Kidney (tissue), 14 donors: ENCODE results near the gene HSPA1A. TPM values are rescaled to one million over a fixed set of nuclear protein-coding genes. Genes with fewer than 3 reads are reported as not detected.
"Not testable (repeated sequence)": the region's sequence is repeated elsewhere in the genome, so short reads cannot be mapped to it uniquely, and the experiment has no call there.

Experiments
- DNase-seq, 5 donors: peaks; one replicate each; pipeline ENCODE4 v3.0.0-alpha.2; 2013 to 2020
- FAIRE-seq: peaks from 2 replicates; lab custom pipeline; 2012; peaks lifted over from hg19 to GRCh38; lab: Jason Lieb, UNC
- H3K27ac ChIP-seq, 2 donors: one replicate each; pipeline ENCODE4 v1.7.0; 2013; ENCODE audit warnings: low read depth in 2 of 2, low read length in 2 of 2, inconsistent platforms in 1 of 2
- H3K27me3 ChIP-seq: one replicate; pipeline ENCODE4 v1.7.1; 2013; ENCODE audit warnings: low read length, inconsistent platforms; ENCODE audit not compliant: control insufficient read depth, insufficient read depth
- H3K36me3 ChIP-seq, 3 donors: one replicate each; pipeline versions ENCODE4 v1.7.0 to v1.7.1; 2013; ENCODE audit warnings: low read length in 3 of 3, control low read depth in 1 of 3, inconsistent platforms in 1 of 3; ENCODE audit not compliant: insufficient read depth in 3 of 3, control insufficient read depth in 2 of 3
- H3K4me1 ChIP-seq, 3 donors: one replicate each; pipeline versions ENCODE4 v1.7.0 to v1.7.1; 2013; ENCODE audit warnings: low read length in 3 of 3, inconsistent platforms in 1 of 3, low read depth in 1 of 3; ENCODE audit not compliant: control insufficient read depth in 2 of 3, insufficient read depth in 2 of 3
- H3K4me3 ChIP-seq, 3 donors: one replicate each; pipeline versions ENCODE4 v1.7.0 to v1.8.1; 2013; ENCODE audit warnings: low read length in 3 of 3, control low read depth in 1 of 3, inconsistent platforms in 1 of 3
- H3K9ac ChIP-seq, 3 donors: one replicate each; pipeline versions ENCODE4 v1.7.0 to v1.7.1; 2013; ENCODE audit warnings: low read length in 3 of 3, control low read depth in 1 of 3, inconsistent platforms in 1 of 3
- H3K9me3 ChIP-seq, 3 donors: one replicate each; pipeline versions ENCODE4 v1.7.0 to v1.7.1; 2013; ENCODE audit warnings: low read length in 3 of 3, control low read depth in 1 of 3, inconsistent platforms in 1 of 3; ENCODE audit not compliant: control insufficient read depth in 2 of 3, insufficient read depth in 1 of 3
- intact Hi-C: fragments of 100-400 bp; cut with DNase I; formaldehyde crosslinking; loops from one replicate; pipeline ENCODE4 v1.11.1; 2022
- polyA plus RNA-seq: library from polyadenylated mRNA; stranded (reverse); fragments of 350-450 nt; fragmentation: Illumina TruSeq; extraction: RNeasy Lipid Tissue Mini Kit (QIAGEN cat#74804); gene quantifications from one replicate; pipeline ENCODE4 v1.2.3, GENCODE V29; 2014; ENCODE audit warnings: low read depth, low replicate concordance; ENCODE audit not compliant: insufficient read depth
- total RNA-seq: library from RNA; stranded (reverse); fragmentation: NEBNext Ultra II Directional; extraction: Animal tissue kit (Norgen Biotek cat#: 25700); gene quantifications from one replicate; pipeline ENCODE4 v1.2.1, GENCODE V29; 2021
- TF ChIP-seq, protein P1 (sequence below): IDR thresholded peaks from 3 replicates; pipeline ENCODE4 v1.5.1; 2012; ENCODE audit warnings: mild to moderate bottlenecking, moderate library complexity, borderline replicate concordance; ENCODE audit not compliant: insufficient read depth; ENCODE audit errors: extremely low read depth
- donor health status: control.
- donor health status: control.
- donor health status: control.
- donor health status: control.
- donor health status: control.
- donor health status: DM: yes; HTN: yes; CAD: no.
- donor health status: Normal renal cell carcinoma (clear cell type).

The HSPA1A gene
- total and polyA plus RNA-seq, 2 donors from 2014 or later = 133 to 209 TPM

DNA sequence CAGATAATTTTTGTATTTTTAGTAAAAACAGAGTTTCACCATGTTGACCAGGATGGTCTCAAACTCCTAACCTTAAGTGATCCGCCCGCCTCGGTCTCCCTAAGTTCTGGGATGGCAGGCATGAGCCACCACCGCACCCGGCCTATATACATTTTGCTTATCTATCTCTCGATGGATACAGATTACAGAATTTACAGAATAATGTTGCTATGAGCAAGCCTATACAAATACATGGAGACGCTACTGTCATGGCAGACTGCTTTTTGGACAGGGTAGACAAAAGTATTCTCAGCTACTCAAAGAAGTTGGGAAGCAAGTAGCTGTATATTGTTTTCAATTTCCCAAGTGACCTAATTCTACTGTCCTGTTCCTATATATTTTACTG lies 1.9 kb upstream of the HSPA1A start:
- peak overlapping the region in 2 of 3 donors; percentile 11 to 46 for H3K4me3 ChIP-seq
- H3K27me3 ChIP-seq = no peaks in the 10 kb centered on the region
- intact Hi-C loops = no loop called here
- no peaks in the 10 kb centered on the region for H3K36me3 ChIP-seq
- no peaks in the 10 kb centered on the region for H3K9me3 ChIP-seq
- DNase-seq = peak in 1 of 5 donors; percentile 52
- FAIRE-seq = no peak
- TF ChIP-seq, protein P1, sequence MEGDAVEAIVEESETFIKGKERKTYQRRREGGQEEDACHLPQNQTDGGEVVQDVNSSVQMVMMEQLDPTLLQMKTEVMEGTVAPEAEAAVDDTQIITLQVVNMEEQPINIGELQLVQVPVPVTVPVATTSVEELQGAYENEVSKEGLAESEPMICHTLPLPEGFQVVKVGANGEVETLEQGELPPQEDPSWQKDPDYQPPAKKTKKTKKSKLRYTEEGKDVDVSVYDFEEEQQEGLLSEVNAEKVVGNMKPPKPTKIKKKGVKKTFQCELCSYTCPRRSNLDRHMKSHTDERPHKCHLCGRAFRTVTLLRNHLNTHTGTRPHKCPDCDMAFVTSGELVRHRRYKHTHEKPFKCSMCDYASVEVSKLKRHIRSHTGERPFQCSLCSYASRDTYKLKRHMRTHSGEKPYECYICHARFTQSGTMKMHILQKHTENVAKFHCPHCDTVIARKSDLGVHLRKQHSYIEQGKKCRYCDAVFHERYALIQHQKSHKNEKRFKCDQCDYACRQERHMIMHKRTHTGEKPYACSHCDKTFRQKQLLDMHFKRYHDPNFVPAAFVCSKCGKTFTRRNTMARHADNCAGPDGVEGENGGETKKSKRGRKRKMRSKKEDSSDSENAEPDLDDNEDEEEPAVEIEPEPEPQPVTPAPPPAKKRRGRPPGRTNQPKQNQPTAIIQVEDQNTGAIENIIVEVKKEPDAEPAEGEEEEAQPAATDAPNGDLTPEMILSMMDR = no peak
- peak overlapping the region in 2 of 3 donors; percentile 65 to 71 for H3K9ac ChIP-seq
- peaks cover 2 to 12% (median 4%) of the 10 kb centered on the region in 3 donors for H3K4me1 ChIP-seq
- H3K27ac ChIP-seq = peak overlapping the region; percentile 91 to 100

DNA sequence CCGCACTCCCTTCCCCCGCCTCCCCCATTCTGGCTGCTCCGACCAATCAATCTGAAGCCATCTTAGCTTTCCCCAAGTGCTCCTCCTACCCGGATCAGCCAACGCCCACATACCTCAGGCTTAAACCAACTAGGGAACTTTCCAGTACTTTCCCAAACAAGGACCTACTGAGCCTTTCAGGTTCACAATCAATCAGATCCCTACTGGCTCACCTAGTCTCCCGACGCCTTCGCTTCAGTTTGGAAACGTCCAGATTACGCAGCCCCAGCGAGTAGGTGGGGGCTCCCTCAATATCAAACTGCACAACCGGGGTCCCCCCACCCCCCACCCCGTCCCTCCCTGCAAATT lies 692 bp upstream of the HSPA1A start:
- Histone ChIP-seq H3K4me1 (peaks cover 4 to 12% (median 5%) of the 10 kb centered on the region in 3 donors), H3K9ac (peak overlapping the region; percentile 49 to 99 (median 67)), H3K9me3 (no peaks in the 10 kb centered on the region), H3K4me3 (peak overlapping the region; percentile 59 to 80 (median 77)), H3K27me3 (no peaks in the 10 kb centered on the region), H3K27ac (peak overlapping the region; percentile 100), H3K36me3 (no peaks in the 10 kb centered on the region)
- peak; percentile 96 to 99 (median 98) for DNase-seq
- TF ChIP-seq, protein P1 = no peak
- intact Hi-C loops = no loop called here
- no peak for FAIRE-seq

GRCh38 chr6:31817133-31817928 lies 2.0 kb downstream of the HSPA1A start:
- Histone ChIP-seq H3K9ac (peak overlapping the region; percentile 22 to 79 (median 30)), H3K4me3 (peak overlapping the region; percentile 54 to 69 (median 63)), H3K27ac (peak overlapping the region; percentile 78 to 91), H3K4me1 (peaks cover 4 to 12% (median 10%) of the 10 kb centered on the region in 3 donors)
- H3K36me3 ChIP-seq, H3K27me3 ChIP-seq, intact Hi-C loops, H3K9me3 ChIP-seq, FAIRE-seq: not testable (repeated sequence)
- DNase-seq = peak in 2 of 5 donors; percentile 47 to 66

DNA sequence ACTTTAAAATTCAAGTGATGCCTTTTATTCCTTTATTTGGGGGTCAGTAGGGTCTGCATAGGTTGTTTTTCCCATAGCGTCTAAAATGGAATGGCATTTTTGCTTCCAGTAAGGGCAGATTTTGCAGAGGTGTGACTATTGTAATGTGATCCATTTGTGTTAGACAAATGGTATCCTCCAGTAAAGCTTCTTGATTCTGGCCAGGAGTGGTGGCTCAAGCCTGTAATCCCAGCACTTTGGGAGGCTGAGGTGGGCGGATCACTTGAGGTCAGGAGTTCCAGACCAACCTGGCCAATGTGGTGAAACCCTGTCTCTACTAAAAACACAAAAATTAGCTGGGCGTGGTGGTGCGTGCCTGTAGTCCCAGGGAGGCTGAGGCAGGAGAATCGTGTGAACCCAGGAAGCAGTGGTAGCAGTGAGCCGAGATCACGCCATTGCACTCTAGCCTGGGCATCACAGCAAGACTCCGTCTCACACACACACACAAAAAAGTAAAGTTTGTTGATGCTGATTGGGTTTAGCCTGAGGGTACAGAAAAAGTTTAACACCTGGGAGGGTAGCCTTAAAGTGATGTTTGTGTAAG lies 2.7 kb downstream of the HSPA1A start:
- H3K4me1 ChIP-seq = peaks cover 4 to 17% (median 10%) of the 10 kb centered on the region in 3 donors
- FAIRE-seq, H3K9me3 ChIP-seq, H3K27me3 ChIP-seq, H3K36me3 ChIP-seq, intact Hi-C loops: not testable (repeated sequence)
- DNase-seq = peak in 1 of 5 donors; percentile 23
- H3K27ac ChIP-seq = peak overlapping the region; percentile 78 to 91
- peak overlapping the region in 2 of 3 donors; percentile 30 to 79 for H3K9ac ChIP-seq
- H3K4me3 ChIP-seq = peak overlapping the region; percentile 54 to 69 (median 63)
